Muscle of leg (tissue), 11 donors: ENCODE data around the gene MIPOL1. TPM values are rescaled to one million over a fixed set of nuclear protein-coding genes. Genes with fewer than 3 reads are reported as not detected.

Experiments used
- DNase-seq: peaks from one replicate; pipeline ENCODE4 v3.0.0; 2013
- H3K27ac ChIP-seq: one replicate; pipeline ENCODE4 v1.5.1; 2013; ENCODE audit warnings: mild to moderate bottlenecking, low read length, control low read depth
- H3K27me3 ChIP-seq: one replicate; pipeline ENCODE4 v1.6.1; 2013; ENCODE audit warnings: low read length; ENCODE audit not compliant: control insufficient read depth, insufficient read depth
- H3K36me3 ChIP-seq: one replicate; pipeline ENCODE4 v1.6.1; 2013; ENCODE audit warnings: low read length; ENCODE audit not compliant: control insufficient read depth, insufficient read depth
- H3K4me1 ChIP-seq: one replicate; pipeline ENCODE4 v1.6.1; 2013; ENCODE audit warnings: low read length; ENCODE audit not compliant: control insufficient read depth, insufficient read depth
- H3K4me3 ChIP-seq: one replicate; pipeline ENCODE4 v1.5.1; 2013; ENCODE audit warnings: low read length, control low read depth
- H3K9me3 ChIP-seq: replicated peaks from 2 replicates; pipeline ENCODE4 v1.6.1; 2013; ENCODE audit warnings: low read depth, low read length; ENCODE audit not compliant: control insufficient read depth
- WGBS: methylation state at CpG from one replicate; pipeline ENCODE4 v1.1.5; 2013; ENCODE audit warnings: missing lambda C conversion rate; ENCODE audit not compliant: insufficient coverage; 5-methylcytosine and 5-hydroxymethylcytosine counted together
- polyA plus RNA-seq, 8 donors: library from polyadenylated mRNA; unstranded; fragments of 120-200 nt; gene quantifications; one replicate each; pipeline versions ENCODE4 v1.2.1 to v1.2.3, GENCODE V29; 2013; ENCODE audit warnings: inconsistent platforms in 1 of 8, low replicate concordance in 1 of 8; ENCODE audit not compliant: insufficient read length in 8 of 8, insufficient read depth in 1 of 8
- total RNA-seq: library from RNA; stranded (reverse); fragments of 120-200 nt; gene quantifications from one replicate; pipeline ENCODE4 v1.2.4, GENCODE V29; 2013

MIPOL1 gene
- total and polyA plus RNA-seq, 9 donors, result 3.2 to 10.5 (median 4.5) TPM

DNA sequence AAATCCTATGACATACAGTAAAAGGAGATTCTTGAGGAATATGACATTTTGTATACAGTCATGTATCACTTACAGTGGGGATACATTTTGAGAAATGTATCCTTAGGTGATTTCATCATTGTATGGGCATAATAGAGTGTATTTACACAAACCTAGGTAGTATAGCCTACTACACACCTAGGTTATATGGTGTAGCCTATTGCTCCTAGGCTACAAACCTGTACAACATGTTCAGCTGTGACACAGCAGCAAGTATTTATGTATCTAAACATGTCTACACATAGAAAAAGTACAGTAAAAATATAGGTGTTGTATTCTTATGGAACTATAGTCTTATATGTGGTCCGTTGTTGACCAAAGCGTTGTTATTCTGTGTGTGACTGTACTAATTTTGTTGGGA, 218.5 kb downstream of the MIPOL1 start:
- no peak for DNase-seq
- WGBS, result no CpG with 5 or more reads among the region's 2 CpGs

GRCh38 chr14:37417151-37417550, 219.4 kb downstream of the MIPOL1 start:
- H3K4me3 ChIP-seq, result no peak overlapping the region
- no peak overlapping the region for H3K27ac ChIP-seq
- H3K36me3 ChIP-seq, result no peaks in the 10 kb centered on the region
- H3K9me3 ChIP-seq, result no peaks in the 10 kb centered on the region
- no peaks in the 10 kb centered on the region for H3K27me3 ChIP-seq
- DNase-seq, result no peak
- WGBS, result no CpG with 5 or more reads among the region's 1 CpG
- no peaks in the 10 kb centered on the region for H3K4me1 ChIP-seq

More for the DNA sequence above, 218.5 kb downstream of the MIPOL1 start:
- Histone ChIP-seq H3K27me3 (no peaks in the 10 kb centered on the region), H3K4me1 (no peaks in the 10 kb centered on the region), H3K4me3 (no peak overlapping the region), H3K36me3 (no peaks in the 10 kb centered on the region), H3K9me3 (no peaks in the 10 kb centered on the region), H3K27ac (no peak overlapping the region)

DNA sequence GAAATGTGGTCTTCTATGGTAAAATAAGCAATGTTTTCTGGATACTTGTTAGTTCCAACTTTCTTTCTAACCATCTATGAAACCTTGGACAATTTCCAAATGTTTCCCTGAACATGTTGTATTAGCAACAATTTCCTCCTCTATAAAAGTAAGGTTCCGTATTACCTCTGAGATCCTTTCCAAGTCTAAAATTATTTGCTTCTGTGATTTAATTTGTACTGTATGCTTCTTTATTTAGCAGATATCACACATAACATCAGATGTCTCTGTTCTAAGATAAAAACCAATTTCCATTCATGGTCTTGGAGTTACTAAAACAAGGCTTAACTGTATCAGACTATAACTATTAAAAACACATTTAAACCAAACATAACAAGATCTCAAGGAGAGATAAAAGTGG, 220.1 kb downstream of the MIPOL1 start:
- no CpG with 5 or more reads among the region's 1 CpG for WGBS
- no peak overlapping the region for H3K27ac ChIP-seq
- H3K27me3 ChIP-seq, result no peaks in the 10 kb centered on the region
- H3K4me3 ChIP-seq, result no peak overlapping the region
- DNase-seq, result no peak
- no peaks in the 10 kb centered on the region for H3K9me3 ChIP-seq
- no peaks in the 10 kb centered on the region for H3K36me3 ChIP-seq
- no peaks in the 10 kb centered on the region for H3K4me1 ChIP-seq

GRCh38 chr14:37420622-37421021, 222.9 kb downstream of the MIPOL1 start:
- no peak for DNase-seq
- no peaks in the 10 kb centered on the region for H3K36me3 ChIP-seq
- H3K9me3 ChIP-seq, result no peaks in the 10 kb centered on the region
- 80% methylated on average over 1 of the region's 2 CpGs for WGBS
- no peak overlapping the region for H3K27ac ChIP-seq
- no peaks in the 10 kb centered on the region for H3K27me3 ChIP-seq
- H3K4me1 ChIP-seq, result no peaks in the 10 kb centered on the region
- no peak overlapping the region for H3K4me3 ChIP-seq

DNA sequence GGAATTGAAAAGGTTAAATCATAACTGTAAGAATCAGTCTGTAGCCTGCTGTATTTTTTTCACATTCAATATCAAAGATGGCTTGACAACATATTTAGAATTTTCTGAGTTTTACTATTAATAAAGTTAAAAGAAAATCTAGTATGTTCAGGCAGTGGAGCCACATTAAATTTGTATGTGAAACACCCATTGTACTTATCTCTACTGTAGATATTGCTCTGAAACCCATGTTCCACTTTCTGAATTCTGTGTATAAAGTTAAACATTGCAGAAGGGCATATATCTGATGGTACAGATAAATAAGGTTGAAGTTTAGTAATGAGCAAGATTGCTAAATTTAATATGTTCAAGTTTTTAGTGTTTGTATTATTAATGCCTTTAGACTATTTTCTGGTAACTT, 224.6 kb downstream of the MIPOL1 start:
- H3K27me3 ChIP-seq, result no peaks in the 10 kb centered on the region
- DNase-seq, result no peak
- H3K4me1 ChIP-seq, result no peaks in the 10 kb centered on the region
- H3K36me3 ChIP-seq, result no peaks in the 10 kb centered on the region
- H3K27ac ChIP-seq, result no peak overlapping the region
- H3K9me3 ChIP-seq, result no peaks in the 10 kb centered on the region
- no peak overlapping the region for H3K4me3 ChIP-seq

DNA sequence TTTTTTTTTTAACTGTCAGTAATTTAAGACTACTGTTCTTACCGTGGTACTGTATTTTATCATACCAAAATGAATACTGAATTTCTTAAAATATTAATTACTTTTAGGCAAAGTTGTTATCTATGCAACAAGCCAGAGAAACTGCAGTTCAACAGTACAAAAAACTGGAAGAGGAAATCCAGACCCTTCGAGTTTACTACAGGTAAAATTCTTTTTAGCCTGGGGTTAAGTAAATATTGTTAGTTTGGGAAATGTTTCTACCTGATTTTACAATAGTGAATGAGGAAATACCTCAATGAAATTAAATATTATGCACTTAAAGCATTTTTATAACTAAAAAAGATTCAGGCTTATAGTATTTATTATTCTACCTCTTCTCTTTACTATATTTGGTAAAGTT, 225.0 kb downstream of the MIPOL1 start:
- Histone ChIP-seq H3K4me1 (no peaks in the 10 kb centered on the region), H3K36me3 (no peaks in the 10 kb centered on the region), H3K4me3 (no peak overlapping the region), H3K27ac (no peak overlapping the region), H3K27me3 (no peaks in the 10 kb centered on the region), H3K9me3 (no peaks in the 10 kb centered on the region)
- no peak for DNase-seq
- WGBS, result no CpG with 5 or more reads among the region's 2 CpGs

DNA sequence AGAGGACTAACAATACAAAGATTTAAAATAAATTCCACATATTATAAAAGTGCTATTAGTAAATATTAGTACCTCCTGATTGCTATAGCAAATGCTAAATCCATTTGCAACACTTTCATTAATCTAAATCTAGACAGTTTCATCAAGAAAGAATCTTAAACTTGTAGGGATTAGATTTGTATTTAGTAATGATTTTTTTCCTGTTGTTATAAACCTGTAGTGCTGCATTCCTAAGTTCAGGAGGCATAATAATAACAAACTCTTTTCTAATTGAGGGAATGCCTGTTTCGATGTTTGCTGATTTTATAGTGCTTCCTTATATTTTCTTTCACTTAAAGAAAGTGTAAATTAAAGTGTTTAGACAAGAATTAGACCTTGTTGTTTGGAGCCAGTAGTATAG, 231.2 kb downstream of the MIPOL1 start:
- no peaks in the 10 kb centered on the region for H3K9me3 ChIP-seq
- no peak overlapping the region for H3K27ac ChIP-seq
- H3K4me3 ChIP-seq, result no peak overlapping the region
- no peaks in the 10 kb centered on the region for H3K27me3 ChIP-seq
- no peaks in the 10 kb centered on the region for H3K4me1 ChIP-seq
- no CpG with 5 or more reads among the region's 1 CpG for WGBS
- DNase-seq, result no peak
- no peaks in the 10 kb centered on the region for H3K36me3 ChIP-seq

- no peaks in the 10 kb centered on the region for H3K27me3 ChIP-seq
- H3K36me3 ChIP-seq, result no peaks in the 10 kb centered on the region
- no peak overlapping the region for H3K4me3 ChIP-seq
- no peak for DNase-seq
- H3K27ac ChIP-seq, result no peak overlapping the region
- no peaks in the 10 kb centered on the region for H3K9me3 ChIP-seq
- H3K4me1 ChIP-seq, result no peaks in the 10 kb centered on the region
- WGBS, result no CpG with 5 or more reads among the region's 1 CpG
Measured at GRCh38 chr14:37429618-37430017, 231.9 kb downstream of the MIPOL1 start.

- no peak for DNase-seq
- Histone ChIP-seq H3K9me3 (no peaks in the 10 kb centered on the region), H3K36me3 (no peaks in the 10 kb centered on the region), H3K4me3 (no peak overlapping the region), H3K4me1 (no peaks in the 10 kb centered on the region), H3K27ac (no peak overlapping the region), H3K27me3 (no peaks in the 10 kb centered on the region)
- 87% methylated on average over 2 of the region's 3 CpGs for WGBS
Measured at GRCh38 chr14:37434867-37435266, 237.1 kb downstream of the MIPOL1 start.

GRCh38 chr14:37436519-37436918, 238.8 kb downstream of the MIPOL1 start:
- H3K4me3 ChIP-seq, result no peak overlapping the region
- no peak overlapping the region for H3K27ac ChIP-seq
- H3K9me3 ChIP-seq, result no peaks in the 10 kb centered on the region
- DNase-seq, result no peak
- no CpG with 5 or more reads among the region's 3 CpGs for WGBS
- no peaks in the 10 kb centered on the region for H3K4me1 ChIP-seq
- H3K36me3 ChIP-seq, result no peaks in the 10 kb centered on the region
- no peaks in the 10 kb centered on the region for H3K27me3 ChIP-seq

GRCh38 chr14:37437490-37437889, 239.8 kb downstream of the MIPOL1 start:
- DNase-seq, result no peak
- Histone ChIP-seq H3K27me3 (no peaks in the 10 kb centered on the region), H3K4me1 (no peaks in the 10 kb centered on the region), H3K27ac (no peak overlapping the region), H3K4me3 (no peak overlapping the region), H3K36me3 (no peaks in the 10 kb centered on the region), H3K9me3 (no peaks in the 10 kb centered on the region)
- WGBS, result no CpG with 5 or more reads among the region's 2 CpGs
